Type B pancreatic cell (in vitro differentiated cells): ENCODE data around the gene SRD5A1. TPM values are rescaled to one million over a fixed set of nuclear protein-coding genes. Genes with fewer than 3 reads are reported as not detected.
A peak's percentile ranks its signal among the peaks of the same experiment; 100 is the strongest.

ENCODE experiments used
- DNase-seq: peaks from one replicate; pipeline ENCODE4 v3.0.0; 2021; ENCODE audit warnings: mixed read lengths; ENCODE audit not compliant: unreplicated experiment; ENCODE audit errors: extremely low spot score
- H3K27ac Mint-ChIP-seq: 2 replicates; pipeline ENCODE4 v1.8.0; 2021; ENCODE audit warnings: mild to moderate bottlenecking, mixed read lengths
- H3K27me3 Mint-ChIP-seq: 2 replicates; pipeline ENCODE4 v1.8.0; 2021; ENCODE audit warnings: mixed read lengths
- H3K36me3 Mint-ChIP-seq: 2 replicates; pipeline ENCODE4 v1.8.0; 2021; ENCODE audit warnings: mixed read lengths
- H3K4me1 Mint-ChIP-seq: one replicate; pipeline ENCODE4 v1.8.0; 2021; ENCODE audit warnings: mixed read lengths; ENCODE audit not compliant: unreplicated experiment
- H3K4me3 Mint-ChIP-seq: 2 replicates; pipeline ENCODE4 v1.8.0; 2021; ENCODE audit warnings: mild to moderate bottlenecking, mixed read lengths
- H3K9me3 Mint-ChIP-seq: 2 replicates; pipeline ENCODE4 v1.8.0; 2021; ENCODE audit warnings: mixed read lengths
- long read RNA-seq: library from polyadenylated mRNA; unstranded; transcript quantifications from one replicate; pipeline ENCODE4 v2.0.0, GENCODE V29; 2020
- total RNA-seq: library from RNA; stranded (reverse); gene quantifications from 2 replicates; pipeline ENCODE4 v1.2.1, GENCODE V29; 2021; ENCODE audit warnings: low replicate concordance
- TF ChIP-seq, protein P1 (sequence below): fragments of 200-600 bp; sonication (generic); conservative IDR thresholded peaks from 2 replicates; pipeline ENCODE4 v1.5.0; 2021; ENCODE audit warnings: antibody characterized with exemption, mild to moderate bottlenecking

SRD5A1 gene, protein sequence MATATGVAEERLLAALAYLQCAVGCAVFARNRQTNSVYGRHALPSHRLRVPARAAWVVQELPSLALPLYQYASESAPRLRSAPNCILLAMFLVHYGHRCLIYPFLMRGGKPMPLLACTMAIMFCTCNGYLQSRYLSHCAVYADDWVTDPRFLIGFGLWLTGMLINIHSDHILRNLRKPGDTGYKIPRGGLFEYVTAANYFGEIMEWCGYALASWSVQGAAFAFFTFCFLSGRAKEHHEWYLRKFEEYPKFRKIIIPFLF
- total RNA-seq = 17.2 and 23.1 TPM in 2 replicates
- long read RNA-seq, full-length matches to known transcripts = 8 of 16 reads
- long read RNA-seq, partial matches to known transcripts = 2 of 16 reads
- long read RNA-seq, other reads (novel, unspliced or antisense) = 6 of 16 reads

DNA sequence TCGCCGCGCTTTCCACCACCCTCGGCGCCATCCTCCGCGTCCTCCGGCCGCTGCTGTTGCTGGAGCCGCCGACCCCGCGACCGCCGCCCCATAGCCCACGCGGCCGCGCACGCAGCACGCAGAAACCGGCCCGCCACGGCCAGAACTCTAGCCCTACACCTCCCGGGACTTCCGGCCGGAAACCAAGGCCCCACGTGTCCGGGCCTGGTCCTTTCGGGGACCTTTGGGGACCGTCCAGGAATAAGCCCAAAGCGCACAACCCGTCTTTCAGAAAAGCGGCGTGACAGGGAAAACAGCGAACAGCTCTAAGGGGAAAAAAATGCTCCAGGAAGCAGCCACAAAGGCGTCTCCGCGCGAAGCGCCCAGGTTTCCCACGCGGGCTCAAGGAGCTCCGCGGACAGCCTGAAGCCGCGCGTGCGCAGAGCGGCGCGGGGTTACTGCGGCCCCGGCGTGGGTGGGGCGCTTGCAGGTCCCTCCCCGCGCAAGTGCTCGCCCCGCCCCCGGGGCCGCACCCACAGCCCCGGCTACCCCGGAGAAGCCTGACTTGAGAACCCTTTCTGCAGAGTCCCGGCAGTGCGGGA lies at the start of gene SRD5A1, which contains the start of gene NSUN2:
TSS of gene SRD5A1 (plus strand) at position 553 of the 581 bp plus-strand sequence. CDS start 137 bp downstream, outside the sequence.
TSS of gene NSUN2 (minus strand) at position 157 of the 581 bp plus-strand sequence. CDS start at position 92, 65 bp downstream.
- Mint-ChIP-seq H3K36me3 (peaks cover 28% of the 10 kb centered on the region), H3K27me3 (no peaks in the 10 kb centered on the region), H3K27ac (peak within 1 kb of the TSS; percentile 96), H3K4me1 (peaks cover 29% of the 10 kb centered on the region), H3K9me3 (no peaks in the 10 kb centered on the region), H3K4me3 (peak within 1 kb of the TSS; percentile 100)
- peak; percentile 96 for DNase-seq
- TF ChIP-seq, protein P1, sequence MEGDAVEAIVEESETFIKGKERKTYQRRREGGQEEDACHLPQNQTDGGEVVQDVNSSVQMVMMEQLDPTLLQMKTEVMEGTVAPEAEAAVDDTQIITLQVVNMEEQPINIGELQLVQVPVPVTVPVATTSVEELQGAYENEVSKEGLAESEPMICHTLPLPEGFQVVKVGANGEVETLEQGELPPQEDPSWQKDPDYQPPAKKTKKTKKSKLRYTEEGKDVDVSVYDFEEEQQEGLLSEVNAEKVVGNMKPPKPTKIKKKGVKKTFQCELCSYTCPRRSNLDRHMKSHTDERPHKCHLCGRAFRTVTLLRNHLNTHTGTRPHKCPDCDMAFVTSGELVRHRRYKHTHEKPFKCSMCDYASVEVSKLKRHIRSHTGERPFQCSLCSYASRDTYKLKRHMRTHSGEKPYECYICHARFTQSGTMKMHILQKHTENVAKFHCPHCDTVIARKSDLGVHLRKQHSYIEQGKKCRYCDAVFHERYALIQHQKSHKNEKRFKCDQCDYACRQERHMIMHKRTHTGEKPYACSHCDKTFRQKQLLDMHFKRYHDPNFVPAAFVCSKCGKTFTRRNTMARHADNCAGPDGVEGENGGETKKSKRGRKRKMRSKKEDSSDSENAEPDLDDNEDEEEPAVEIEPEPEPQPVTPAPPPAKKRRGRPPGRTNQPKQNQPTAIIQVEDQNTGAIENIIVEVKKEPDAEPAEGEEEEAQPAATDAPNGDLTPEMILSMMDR = no peak

DNA sequence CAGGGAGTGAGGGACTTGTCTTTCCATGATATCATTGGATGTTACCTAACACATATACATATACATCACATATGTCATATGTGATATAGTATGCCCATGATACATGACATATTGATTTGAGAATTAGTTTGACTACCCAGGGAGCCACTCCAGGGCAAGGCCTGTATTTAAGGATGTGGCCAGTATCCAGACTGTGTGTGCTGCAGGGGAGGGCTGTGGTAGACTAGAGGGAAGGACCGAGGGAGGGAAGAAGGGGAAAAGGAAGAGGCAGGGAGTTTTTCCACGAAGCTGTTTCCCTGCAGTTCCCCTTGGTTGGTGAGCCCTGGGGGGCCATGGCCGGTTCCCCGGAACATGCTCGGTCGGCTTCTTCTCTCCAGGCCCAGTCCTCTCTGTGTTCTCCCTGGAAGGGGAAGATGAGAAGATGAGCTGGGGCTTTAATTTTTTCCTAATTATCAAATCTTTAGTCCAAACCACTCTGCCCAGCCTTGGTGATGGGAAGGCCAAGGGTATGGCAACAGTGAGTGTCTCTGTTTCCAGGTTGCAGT lies 49.1 kb upstream of the SRD5A1 start:
- Mint-ChIP-seq H3K36me3 (no peaks in the 10 kb centered on the region), H3K27ac (no peak overlapping the region), H3K9me3 (no peaks in the 10 kb centered on the region), H3K4me1 (no peaks in the 10 kb centered on the region), H3K27me3 (peaks cover 74% of the 10 kb centered on the region), H3K4me3 (peak overlapping the region; percentile 74)
- TF ChIP-seq, protein P1 = no peak
- DNase-seq = no peak

DNA sequence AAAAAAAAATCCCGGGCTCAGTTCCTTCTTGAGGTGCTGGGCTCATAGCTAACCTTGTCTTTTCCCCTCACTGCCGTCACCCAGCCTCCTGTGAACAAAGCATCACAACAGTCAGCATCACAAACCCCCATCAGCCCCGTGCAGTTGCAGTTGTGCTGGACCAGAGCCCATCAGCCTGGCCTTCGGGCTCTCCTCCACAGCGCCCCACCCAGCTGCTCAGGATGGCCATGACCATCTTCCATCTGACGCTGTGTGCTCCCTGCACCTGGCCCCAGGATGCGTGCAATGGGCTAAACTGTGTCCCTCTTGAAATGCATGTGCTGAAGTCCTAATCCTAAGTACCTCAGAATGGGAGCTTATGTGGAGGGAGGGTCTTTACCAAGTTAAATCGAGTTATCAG lies 48.5 kb upstream of the SRD5A1 start:
- H3K9me3 Mint-ChIP-seq = no peaks in the 10 kb centered on the region

DNA sequence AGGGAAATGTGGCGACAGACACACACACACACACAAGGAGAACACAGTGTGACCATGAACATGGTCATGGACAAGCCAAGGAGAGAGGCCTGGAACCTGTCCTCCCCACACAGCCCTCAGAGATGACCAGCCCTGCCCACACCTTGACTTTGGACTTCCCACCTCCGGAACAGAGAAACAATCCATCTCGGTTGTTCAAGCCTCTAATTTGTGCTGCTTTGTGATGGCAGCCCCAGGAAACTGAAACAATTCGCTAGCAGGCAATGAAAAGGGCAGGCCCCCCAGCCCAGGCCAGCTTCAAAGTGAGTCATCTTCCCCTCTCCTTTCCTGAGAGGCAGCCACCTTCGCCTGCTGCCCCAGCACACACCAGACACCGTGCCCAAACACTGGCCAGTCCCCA lies 48.1 kb upstream of the SRD5A1 start:
- Mint-ChIP-seq H3K27ac (peak overlapping the region; percentile 58), H3K4me3 (peak overlapping the region; percentile 41), H3K27me3 (peaks cover 65% of the 10 kb centered on the region), H3K4me1 (no peaks in the 10 kb centered on the region), H3K9me3 (no peaks in the 10 kb centered on the region), H3K36me3 (no peaks in the 10 kb centered on the region)
- no peak for DNase-seq
- TF ChIP-seq, protein P1 = no peak

More for the DNA sequence above, 48.5 kb upstream of the SRD5A1 start:
- H3K36me3 Mint-ChIP-seq = no peaks in the 10 kb centered on the region
- DNase-seq = no peak
- peak overlapping the region; percentile 58 for H3K27ac Mint-ChIP-seq
- peaks cover 69% of the 10 kb centered on the region for H3K27me3 Mint-ChIP-seq
- H3K4me3 Mint-ChIP-seq = no peak overlapping the region
- no peaks in the 10 kb centered on the region for H3K4me1 Mint-ChIP-seq
- TF ChIP-seq, protein P1 = no peak

DNA sequence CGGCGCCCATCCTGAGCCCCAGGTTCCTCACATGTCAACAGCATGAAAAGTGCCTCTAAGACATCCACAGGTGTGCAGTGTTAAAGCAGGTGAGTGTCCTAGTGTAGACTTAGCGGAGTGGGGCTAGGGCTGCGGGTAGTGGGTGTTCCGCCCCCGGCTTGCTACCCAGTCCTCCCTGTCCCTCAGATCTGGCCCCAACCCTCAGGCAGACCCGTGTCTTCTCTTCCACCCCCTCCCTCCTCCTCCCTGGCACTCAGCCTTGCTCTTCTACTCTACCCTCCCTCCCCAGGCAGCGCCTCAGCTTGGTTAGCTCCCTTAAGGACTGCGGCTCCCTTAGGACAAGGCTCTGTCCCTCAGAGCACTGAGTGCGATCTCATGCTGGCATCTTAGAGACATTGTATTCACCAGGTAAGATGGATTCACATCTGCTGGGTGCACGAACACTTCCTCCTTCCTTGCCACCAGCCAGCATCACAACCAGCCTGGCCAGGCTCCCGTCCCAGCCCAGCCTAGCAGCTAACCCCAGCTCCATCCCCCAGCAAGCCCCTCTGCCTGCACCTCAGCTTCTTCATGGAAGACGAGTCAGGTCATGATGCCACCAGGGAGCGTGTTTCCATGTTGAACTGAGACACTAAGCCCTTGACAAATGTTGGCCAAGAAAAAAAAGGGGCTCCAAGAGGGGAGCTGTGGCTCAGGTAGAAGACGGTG lies 47.1 kb upstream of the SRD5A1 start:
- H3K9me3 Mint-ChIP-seq = no peaks in the 10 kb centered on the region
- H3K27me3 Mint-ChIP-seq = peaks cover 56% of the 10 kb centered on the region
- H3K4me3 Mint-ChIP-seq = no peak overlapping the region
- TF ChIP-seq, protein P1 = no peak
- peak; percentile 31 for DNase-seq
- no peak overlapping the region for H3K27ac Mint-ChIP-seq
- no peaks in the 10 kb centered on the region for H3K4me1 Mint-ChIP-seq
- H3K36me3 Mint-ChIP-seq = no peaks in the 10 kb centered on the region
